ENCODE measurements around the gene ATOH8. TPM values are rescaled to one million over a fixed set of nuclear protein-coding genes. Genes with fewer than 3 reads are reported as not detected.

ATOH8 gene
- polyA plus RNA-seq, 5 donors, result 25.6 to 38.9 (median 37.3) TPM

DNA sequence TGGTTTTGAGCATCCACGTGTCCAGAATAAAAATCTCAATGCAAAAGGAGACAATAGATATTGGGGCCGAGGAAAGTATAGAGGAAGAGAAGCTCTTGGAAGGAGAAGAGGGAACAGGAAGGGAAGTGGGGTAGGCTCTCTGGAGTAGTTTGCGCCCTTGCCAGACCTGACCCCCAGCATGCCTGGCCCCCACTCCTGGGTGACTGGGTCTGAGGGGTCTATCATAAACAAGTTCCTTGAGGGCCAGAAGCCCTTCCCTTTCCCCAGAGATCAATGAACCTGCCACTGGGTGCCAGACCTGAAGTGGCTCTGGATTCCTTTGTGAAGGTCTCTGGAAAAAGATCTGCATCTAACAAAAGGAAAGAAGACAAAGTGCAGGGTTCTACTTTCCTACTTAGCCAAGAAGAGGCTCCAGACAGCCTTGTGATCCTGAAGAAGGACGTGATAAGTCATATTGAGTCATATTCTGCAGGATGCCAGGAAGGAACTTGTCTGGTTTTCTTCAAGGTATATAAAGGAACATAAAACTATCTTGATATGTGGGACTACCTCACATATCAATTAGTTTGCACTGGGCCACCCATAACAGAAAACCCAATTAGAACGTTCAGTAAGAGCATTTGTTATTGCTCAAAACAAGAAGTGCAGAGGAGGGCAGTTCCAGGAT is 18.7 kb upstream of the ATOH8 start:
- no peak for DNase-seq

DNA sequence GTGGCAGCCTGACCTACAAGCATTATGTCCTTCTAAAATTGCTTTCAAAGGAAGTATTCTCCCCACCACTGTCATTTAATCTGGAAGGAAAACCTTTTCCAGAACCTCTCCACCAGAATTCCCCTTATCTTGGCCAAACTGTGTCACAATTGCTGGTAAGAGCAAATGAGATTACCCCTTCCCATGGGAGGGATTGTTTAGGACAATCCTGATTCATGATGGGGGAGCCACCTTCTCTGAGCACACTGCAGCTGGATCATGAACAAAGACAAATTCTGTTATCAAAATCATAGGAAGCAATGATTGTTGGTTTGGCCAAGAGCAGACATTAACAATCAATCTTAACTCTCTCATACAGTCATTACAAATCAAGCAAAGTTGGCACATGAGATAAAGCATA is 18.1 kb upstream of the ATOH8 start:
- DNase-seq, result no peak

DNA sequence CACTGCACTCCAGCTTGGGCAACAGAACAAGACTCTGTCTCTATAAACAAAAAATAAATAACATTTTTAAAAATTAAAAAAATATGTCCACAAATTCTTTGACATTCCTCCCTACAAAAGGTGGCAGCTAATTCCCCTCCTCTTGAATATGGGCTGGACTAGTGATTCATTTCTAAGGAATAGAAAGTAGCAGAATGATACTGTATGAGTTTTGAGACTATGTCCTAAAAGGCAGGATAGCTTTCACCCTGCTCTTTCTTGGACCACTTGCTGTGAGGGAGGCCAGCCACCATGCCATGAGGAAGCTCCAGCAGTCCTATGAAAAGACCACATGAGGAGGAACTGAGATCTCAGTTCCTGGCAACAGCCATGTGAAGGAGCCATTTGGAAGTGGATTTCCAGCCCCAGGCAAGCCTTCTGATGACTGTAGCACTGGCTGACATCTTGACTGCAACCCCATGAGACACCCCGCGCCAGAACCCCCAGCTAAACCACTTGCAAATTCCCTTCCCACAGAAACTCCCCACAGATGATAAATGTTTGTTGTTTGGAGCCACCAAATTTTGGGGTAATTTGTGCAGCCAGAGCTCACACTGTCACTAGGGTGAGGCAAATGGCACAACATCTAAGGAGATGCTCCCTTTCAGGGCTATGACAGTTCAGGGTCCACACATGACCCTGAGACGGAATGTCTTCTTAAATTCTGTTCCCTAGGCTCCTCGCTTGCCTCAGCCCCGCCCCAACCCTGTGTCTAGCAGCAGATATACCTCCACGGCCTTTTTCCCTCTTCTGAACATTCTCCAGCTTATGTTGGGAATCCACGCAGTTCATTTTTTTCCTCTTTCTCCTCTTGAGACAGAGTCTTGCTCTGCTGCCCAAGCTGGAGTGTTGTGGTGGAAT is 17.1 kb upstream of the ATOH8 start:
- no peak for DNase-seq

DNA sequence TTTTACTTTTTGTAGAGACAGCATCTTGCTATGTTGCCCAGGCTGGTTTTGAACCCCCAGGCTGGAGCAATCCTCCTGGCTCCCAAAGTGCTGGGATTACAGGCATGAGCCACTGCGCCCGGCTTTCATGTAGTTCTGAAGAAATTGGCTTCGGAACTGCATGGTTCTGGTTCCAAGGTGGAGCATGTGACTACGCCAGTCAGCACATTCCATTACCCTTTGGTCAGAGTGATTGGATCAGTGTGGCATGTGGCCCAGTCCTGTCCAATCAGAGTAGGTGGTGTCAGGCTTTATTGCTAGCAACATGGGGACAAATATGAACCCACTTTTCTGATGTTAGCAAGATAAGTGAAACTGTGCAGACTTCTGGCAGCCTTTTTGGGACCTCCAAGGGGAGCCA is 16.3 kb upstream of the ATOH8 start:
- peak in 1 of 2 donors; percentile 68 for DNase-seq

DNA sequence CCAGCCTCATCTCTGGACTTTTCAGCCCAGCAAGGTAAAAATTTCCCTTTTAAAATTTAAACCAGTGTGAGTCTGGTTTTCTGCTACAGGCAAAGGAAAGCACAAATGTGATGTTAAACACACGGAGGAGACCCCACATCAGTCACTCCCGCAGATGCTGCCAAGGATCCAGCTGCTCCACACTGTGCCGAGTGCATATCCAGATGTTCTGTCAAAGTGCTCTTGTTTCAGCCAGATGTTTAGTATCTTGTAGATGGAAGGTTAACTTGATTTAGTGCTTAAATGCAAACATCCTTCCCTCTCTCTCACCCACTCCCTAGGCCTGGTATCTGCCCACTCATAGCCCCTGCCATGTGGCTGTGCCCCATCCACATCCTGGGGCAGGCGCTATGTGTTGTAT is 15.8 kb upstream of the ATOH8 start:
- peak; percentile 79 to 81 for DNase-seq

DNA sequence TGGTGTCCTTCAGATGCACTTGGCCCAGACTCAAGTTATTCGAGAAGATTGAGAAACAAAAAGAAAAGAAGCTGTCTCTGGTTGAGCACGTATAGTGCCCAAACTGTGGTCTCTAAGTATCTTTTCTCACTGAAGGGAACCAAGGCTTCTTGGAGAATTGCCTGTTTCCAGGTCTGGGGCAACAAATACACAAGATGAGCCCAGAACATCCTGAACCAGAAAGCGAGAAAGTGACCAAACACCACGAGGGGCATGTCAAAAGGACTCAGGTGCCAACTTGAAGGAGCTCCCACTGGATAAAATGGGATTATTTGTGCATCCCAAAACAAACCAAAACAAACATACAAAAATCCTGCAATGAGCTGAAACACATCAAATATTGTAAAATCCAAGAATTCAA is 13.6 kb upstream of the ATOH8 start:
- DNase-seq, result no peak

DNA sequence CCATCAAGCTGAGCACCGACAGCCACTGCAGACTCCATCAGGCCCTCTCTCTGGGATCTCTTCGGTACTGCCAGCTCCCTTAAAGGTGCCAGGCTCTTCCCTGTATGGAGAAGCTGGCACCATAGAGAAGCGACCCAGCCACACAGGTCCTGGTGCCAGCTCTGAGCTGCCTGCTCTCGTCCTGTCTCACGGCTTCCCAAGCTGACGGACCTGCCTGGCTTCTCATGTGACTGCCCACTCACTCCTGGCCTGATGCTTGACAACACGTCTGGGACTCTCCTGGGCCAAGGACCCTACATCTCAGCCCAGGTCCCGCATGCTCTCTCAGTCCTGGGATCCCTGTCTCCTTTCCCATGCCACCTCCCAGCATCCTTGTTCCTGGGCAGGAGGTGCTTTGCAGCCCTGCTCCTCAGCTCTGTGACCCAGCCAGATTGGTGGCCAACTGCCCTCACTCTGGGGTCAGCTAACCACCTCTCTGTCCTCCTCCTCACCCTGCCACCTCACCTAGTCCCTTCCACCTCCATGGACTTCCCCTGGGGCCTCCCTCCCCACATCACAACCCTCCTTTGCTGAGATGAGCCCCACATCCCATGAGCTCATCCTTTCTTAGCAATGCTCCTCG is 12.5 kb upstream of the ATOH8 start:
- no peak for DNase-seq

DNA sequence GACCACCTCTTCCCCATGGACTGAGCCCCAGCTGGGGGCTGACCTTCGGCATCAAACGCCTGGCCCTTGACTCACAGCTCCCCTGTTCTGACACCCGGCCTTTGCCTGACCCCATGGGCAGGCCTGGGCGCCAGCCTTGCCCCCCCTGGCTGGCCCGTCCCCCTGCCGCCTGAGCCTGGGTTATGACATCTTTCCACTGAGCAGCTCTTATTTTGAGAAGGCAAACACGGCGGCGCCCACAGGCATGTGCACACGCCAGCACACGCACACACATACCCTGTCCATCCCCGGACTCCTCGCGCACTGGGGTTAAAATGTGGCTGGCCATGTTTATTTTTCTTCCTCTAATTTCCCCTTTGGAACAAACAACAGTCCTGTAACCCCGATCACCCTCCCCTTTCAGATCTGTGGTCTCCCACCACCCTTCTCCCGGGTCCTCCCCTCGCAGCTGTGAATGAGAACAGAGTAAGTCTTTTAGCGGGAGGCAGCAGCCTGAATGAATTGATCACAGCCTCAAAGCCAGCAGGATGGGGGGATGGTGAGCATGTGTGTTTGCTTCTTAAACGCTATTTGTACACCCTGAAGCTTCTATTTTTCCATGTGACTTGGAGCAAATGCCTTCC is 11.8 kb upstream of the ATOH8 start:
- peak in 1 of 2 donors; percentile 74 for DNase-seq

DNA sequence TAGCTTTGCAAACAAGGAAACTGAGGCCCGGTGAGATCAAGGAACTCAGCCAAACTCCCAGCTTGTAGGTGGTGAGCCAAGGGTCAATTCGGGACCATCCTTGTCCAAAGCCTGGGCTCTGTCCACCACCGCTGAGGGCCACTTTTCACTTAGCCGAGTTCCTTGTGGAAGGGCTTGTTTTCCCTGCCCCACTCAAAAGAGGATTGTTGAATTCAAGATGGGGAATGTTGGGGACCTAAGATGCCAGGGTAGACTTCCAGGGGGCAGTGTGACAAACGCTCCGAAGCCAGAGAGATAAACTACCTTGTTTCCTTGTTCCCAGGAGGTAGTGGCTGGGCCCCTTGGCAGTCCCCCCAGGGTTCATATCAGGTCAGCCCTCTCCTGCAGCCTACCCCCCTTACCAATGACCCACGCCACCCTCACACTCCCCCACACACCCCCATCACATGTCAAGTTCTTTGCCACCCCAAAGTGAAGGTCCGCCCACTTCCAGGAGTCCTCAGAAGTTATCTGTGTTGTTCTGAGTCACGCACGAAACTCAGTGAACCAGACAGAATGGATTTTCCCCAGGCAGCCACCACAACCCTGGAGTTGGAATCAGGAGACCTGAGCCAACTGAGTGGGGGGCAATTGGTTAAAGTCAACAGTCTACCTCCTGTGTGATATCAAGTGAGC is 10.3 kb upstream of the ATOH8 start:
- DNase-seq, result no peak

DNA sequence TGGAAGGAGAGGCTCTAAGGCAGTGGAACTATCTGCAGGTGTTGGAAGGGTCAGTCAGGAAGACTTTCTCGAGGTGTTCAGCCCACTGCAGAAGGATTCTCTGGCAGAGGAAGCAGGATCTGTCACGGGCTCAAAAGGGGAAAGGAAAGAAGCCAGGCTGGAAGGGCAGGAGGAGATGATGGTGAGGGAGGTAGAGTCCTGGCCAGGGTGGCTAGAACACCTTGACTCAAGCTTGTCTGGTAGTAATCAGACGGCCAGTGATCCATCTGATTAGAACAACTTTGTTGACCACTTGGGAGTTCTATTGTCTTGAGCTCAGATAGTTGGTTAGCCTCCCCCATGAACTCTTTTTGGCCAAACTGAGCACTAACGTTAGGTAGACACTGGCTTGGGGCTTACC is 9.7 kb upstream of the ATOH8 start:
- DNase-seq, result no peak

DNA sequence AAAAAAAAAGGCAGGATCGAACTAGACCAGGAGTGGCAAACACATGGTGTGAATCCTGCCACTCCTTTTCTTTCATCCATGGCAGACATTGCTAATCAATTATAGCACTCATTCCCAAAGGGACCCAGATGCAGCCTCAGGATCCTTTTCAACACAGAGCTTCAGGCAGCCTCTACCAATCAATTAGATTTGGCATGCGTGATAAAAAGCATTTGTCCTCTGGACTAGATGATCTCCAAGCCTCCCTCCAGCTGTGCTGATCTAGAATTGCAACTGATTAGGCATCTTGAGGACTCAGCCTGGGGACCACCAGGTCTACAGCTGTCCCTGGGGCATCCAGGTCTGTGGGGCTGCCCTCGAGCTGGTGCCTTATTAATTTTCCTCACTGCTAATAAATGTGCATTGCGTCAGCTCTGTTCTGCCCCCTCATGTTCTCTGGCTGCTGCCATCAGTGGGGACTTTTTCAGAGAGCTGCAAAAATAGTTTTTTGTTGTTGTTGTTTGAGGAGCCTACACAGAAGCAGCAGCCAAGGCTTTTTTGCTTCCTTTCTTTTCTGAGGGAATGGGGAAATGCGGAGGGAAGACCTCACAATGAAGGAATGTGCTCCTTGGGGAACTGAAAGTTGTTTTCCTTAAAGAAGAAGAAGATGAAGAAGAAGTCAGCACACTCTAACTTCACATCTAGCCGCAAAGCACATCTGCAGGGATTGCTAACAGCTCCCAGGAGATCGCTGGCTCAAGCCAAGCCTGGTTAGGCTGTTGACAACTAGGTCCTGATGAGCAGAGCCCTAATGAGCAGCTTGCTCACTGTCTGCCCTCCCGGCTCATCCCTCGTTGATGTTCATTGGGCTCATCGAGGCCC is 8.8 kb upstream of the ATOH8 start:
- DNase-seq, result no peak

DNA sequence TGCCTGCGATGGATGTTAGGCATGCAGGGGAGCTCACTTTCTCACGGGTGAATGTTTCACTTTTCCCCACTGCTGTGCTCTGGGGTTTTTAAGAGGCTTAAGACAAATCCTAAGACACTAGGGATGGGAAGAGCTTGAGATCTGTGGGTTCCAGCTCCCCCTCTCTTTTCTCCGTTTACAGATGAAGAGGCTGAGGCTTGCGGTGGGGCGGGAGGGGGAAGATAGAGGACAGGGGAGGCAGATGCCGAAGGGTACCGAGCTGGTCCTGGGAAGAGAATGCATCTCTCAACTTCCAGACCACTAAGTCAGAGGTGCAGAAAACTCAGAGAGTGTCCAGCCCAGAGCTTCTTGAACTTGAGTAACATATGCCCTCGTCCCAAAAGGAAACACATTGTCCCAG is 8.2 kb upstream of the ATOH8 start:
- no peak for DNase-seq

DNA sequence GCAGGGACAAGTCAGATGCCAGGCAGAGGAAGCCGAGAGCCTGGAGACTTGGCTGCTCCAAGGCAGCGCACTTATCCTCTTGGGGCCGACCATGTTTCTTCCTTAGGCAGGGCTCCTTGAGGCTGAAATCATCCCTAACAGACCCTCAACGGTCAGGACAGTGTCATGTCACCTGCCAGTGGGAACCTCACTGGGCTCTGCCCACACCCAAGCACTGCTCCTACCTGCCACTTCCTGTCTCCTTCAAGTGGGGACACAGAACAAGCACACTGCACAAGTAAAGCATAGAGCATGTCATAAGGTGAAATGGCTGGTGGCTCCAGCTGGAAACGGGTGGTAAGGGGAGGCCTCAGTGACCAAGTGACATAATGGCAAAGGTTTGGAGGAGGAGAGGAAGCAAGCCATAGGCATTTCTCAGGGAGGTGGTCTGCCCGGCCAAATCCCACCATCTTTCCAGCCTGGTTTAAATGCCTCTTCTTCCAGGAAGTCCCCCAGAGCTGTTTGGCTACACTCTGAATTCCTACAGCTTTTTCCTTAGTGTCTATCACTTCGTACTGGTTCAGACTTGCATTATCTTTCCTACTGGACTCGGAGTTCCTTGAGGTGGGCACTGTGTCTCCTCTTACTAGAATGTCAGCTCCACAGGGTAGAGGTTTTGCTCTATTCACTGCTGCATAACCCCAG is 7.3 kb upstream of the ATOH8 start:
- no peak for DNase-seq

DNA sequence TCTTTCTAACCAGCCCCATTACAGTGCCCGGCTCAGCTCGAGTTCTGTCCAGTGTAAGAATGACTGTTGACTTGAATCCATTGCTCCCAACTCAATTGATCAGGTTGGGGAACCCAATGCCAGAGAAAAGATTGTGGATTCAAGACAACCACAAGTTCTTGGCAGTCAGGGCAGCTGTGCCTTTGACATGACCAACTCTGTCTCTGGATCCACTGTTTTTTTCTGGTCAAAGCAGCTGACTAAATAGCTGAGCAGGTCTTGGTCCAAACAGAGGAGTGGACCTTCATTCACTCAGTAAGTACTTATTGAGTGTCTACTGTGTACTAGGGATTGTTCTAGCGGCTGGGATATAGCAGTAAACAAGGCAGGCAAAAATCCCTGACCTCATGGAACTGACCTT is 6.3 kb upstream of the ATOH8 start:
- no peak for DNase-seq

DNA sequence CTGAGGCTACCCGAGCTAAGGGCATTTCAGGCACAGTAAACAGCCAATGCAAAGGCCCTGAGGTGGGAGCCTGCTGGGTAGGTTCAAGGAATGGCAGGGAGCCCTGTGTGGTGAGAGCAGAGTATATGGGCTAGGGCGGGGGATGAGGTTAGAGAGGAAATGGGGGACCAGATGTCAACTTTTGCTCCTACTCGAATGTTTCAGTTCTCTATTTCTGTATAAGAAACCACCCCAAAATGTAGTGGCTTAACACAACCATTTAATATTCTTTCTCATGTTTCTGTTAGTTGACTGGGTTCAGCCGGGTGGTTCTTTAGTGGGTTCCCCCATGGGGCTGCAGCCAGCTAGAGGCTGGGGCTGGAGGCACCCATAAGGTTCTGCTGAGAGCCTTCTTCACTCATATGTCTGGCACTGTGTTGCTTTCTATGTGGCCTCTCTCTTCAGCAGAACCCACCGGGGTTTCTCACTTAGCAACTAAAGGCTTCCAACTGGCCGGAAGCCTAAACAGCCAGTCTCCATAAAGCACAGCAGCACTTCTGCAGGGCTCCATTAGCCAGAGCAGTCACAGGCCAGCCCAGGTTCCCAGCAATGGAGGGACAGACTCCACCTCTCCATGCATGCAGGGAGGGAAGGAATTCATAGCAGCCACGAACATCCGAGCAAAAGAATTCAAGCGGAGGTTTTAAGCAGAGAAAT is 5.6 kb upstream of the ATOH8 start:
- no peak for DNase-seq

DNA sequence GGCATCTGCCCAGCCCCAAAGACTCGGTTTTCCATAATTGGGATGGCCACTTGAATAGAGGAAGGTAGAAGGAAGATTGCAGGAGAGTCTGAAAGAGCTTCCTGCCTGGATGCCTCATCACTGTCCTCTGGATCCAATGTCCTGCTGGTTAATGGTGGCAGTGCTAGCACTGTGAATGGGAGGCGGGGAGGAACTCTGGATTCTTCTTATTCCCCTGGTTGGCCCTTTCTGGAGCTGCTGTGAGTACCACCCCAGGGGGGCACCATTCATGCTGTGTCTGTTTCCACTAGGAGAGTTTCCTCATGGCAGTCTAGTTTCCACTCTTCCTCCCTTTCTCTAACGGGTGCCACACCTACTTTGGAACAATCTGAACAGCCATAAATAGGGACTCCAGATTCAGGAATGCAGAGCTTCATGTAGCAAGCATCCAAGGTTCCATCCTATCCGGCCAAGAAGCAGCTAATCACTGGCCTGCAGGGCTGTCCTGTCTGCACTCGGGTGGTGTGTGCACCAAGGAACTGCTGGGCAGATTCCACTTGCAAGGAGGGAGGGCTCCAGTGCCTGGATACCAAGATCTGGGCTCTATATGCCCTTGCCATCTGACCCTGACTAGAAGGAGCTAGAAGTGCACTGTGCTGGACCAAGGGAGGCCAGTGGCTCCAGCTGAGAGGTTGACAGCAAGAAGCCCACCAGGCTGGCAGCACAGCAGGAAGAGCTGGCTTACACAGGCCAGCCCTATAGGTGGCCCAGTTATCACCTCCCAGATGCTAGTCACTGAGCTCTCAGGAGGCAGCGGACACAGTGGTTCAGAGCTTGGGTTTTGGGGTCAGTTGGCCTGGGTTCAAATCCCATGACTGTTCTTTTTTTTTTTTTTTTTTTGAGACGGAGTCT is 4.6 kb upstream of the ATOH8 start:
- no peak for DNase-seq

DNA sequence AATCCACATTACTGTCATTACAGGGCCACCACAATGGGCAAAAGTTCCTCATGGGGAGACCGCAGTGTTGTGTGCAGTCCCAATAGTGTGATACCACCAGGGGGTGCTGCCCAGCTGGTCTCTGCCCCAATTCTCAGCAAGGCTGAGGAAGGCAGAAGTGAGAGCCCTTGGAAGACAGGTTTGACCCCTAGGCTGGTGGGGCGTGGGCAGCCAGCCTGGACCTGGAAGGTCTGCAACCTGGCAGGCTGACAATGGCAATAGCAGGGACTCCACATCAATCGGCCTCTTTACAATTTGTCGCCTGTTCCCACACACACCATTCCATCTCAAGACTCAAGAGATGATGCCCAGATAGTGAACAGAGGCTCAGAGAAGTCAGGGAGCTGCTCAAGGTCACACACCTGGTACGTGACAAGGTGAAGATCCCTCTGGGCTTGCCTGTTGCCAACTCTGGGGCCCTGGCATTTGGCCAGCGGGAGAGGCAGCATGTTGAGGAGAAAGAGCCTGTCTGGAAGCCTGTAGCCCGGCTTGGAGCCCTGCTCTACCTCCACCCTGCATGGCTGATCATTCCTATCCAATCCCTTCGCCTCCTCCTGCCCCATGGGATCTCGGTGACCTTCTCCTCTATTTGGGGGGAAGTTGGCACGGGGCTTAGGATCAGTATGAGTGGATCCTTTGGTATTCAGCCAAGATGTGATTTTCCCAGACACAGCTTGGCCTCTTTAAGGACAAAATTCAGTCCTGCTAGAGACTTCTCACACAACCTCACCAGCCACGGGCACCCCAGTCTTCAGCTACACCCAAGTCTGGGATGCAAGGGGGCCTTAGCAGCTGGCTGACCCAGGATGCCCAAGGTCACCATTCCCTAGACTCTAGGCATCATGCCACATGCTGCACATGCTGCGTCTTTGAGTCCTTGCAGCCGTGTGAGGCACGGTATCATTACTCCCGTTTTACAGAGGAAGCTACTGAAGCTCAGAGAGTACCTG is 2.9 kb upstream of the ATOH8 start:
- no peak for DNase-seq
